ENCODE data around the gene GTPBP6. TPM values are rescaled to one million over a fixed set of nuclear protein-coding genes. Genes with fewer than 3 reads are reported as not detected.

Gene GTPBP6
- total and polyA plus RNA-seq, 8 donors = 20.3 to 57.8 (median 32.1) TPM

GRCh38 chrX:300334-300733 lies 18.3 kb downstream of the GTPBP6 start:
- intact Hi-C loops (cut with DNase I) = no loop called here
- ATAC-seq = no peak
- Histone ChIP-seq H3K4me3 (no peak overlapping the region), H3K27ac (no peak overlapping the region), H3K4me1 (no peaks in the 10 kb centered on the region), H3K9me3 (no peaks in the 10 kb centered on the region), H3K36me3 (peaks cover 0 to 14% (median 3%) of the 10 kb centered on the region in 3 donors), H3K27me3 (no peaks in the 10 kb centered on the region)
- no peak for TF ChIP-seq CTCF (IDR thresholded peaks at IDR 0.05)
- no peak for FAIRE-seq
- no peak for DNase-seq
- WGBS, 2 donors = 93 to 94% methylated on average over 8 of the region's 8 CpGs

- no peak for FAIRE-seq
- intact Hi-C loops (cut with DNase I) = no loop called here
- no peaks in the 10 kb centered on the region for H3K9me3 ChIP-seq
- ATAC-seq = no peak
- no peak overlapping the region for H3K27ac ChIP-seq
- H3K4me1 ChIP-seq = no peaks in the 10 kb centered on the region
- no peaks in the 10 kb centered on the region for H3K27me3 ChIP-seq
- H3K36me3 ChIP-seq = peaks cover 0 to 7% (median 3%) of the 10 kb centered on the region in 3 donors
- no peak for TF ChIP-seq CTCF (IDR thresholded peaks at IDR 0.05)
- DNase-seq = peak in 2 of 6 donors; percentile 34 to 49
- 97 to 98% methylated on average over 36 of the region's 36 CpGs for WGBS, 2 donors
- no peak overlapping the region for H3K4me3 ChIP-seq
Measured at GRCh38 chrX:298993-299392, 19.6 kb downstream of the GTPBP6 start.

- Histone ChIP-seq H3K9me3 (no peaks in the 10 kb centered on the region), H3K4me1 (no peaks in the 10 kb centered on the region), H3K4me3 (no peak overlapping the region), H3K27ac (no peak overlapping the region), H3K36me3 (peaks cover 0 to 19% (median 9%) of the 10 kb centered on the region in 3 donors), H3K27me3 (no peaks in the 10 kb centered on the region)
- peak in 3 of 6 donors; percentile 5 to 53 (median 48) for DNase-seq
- FAIRE-seq = no peak
- intact Hi-C loops (cut with DNase I) = no loop called here
- TF ChIP-seq CTCF (IDR thresholded peaks at IDR 0.05) = no peak
- ATAC-seq = no peak
- WGBS, 2 donors = 93 to 96% methylated on average over 21 of the region's 21 CpGs
Measured at GRCh38 chrX:295136-295535, 23.5 kb downstream of the GTPBP6 start.

- H3K9me3 ChIP-seq = no peaks in the 10 kb centered on the region
- DNase-seq = peak in 2 of 6 donors; percentile 7 to 66
- no peak for ATAC-seq
- H3K4me1 ChIP-seq = no peaks in the 10 kb centered on the region
- H3K27me3 ChIP-seq = no peaks in the 10 kb centered on the region
- FAIRE-seq = no peak
- intact Hi-C loops (cut with DNase I) = no loop called here
- H3K36me3 ChIP-seq = peaks cover 0 to 27% (median 9%) of the 10 kb centered on the region in 3 donors
- H3K27ac ChIP-seq = no peak overlapping the region
- WGBS, 2 donors = 98 to 99% methylated on average over 47 of the region's 47 CpGs
- no peak for TF ChIP-seq CTCF (IDR thresholded peaks at IDR 0.05)
- H3K4me3 ChIP-seq = no peak overlapping the region
Measured at GRCh38 chrX:292900-293897, 25.4 kb downstream of the GTPBP6 start.

Measured in pancreas (tissue), 10 donors.